GM19468 (cell line): Measurements from ENCODE around the gene APP.

ENCODE experiments used
- ATAC-seq: cut with Tn5 transposase; IDR thresholded peaks from one replicate; pipeline ENCODE4 v1.9.1; 2021; ENCODE audit warnings: mild to moderate bottlenecking, moderate library complexity, moderate number of reproducible peaks; ENCODE audit not compliant: unreplicated experiment; ENCODE audit errors: extremely low read depth

The APP gene

DNA sequence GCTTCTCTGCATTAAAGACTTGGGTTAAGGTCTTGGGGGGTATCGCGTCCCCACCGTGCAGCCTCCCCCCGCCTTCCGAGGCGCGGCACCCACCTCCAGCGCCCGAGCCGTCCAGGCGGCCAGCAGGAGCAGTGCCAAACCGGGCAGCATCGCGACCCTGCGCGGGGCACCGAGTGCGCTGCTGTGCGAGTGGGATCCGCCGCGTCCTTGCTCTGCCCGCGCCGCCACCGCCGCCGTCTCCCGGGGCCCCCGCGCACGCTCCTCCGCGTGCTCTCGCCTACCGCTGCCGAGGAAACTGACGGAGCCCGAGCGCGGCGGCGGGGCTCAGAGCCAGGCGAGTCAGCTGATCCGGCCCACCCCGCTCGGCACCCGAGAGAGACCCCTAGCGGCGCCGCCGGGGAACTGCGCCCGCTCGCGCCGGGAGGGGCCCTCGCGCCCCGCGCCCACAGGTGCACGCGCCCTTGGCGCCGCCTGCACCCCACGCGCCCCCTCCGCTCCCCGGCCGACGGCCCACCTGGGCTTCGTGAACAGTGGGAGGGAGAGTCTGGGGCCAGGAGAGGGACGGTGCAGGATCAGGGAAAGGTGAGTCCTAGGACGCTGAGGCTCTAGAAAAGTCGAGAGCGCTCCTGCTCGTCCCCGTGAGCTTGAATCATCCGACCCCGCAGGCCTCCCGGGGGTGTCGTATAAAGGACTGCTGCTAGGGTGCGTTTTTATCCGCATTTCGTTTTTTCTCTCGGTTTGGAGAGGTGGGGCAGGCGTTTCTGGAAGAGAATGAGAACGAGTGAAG is at the start of gene APP:
Gene APP (minus strand): TSS at position 300 of the 787 bp plus-strand sequence. CDS start 150 bp downstream, at position 150.
- peak; percentile 73 for ATAC-seq

DNA sequence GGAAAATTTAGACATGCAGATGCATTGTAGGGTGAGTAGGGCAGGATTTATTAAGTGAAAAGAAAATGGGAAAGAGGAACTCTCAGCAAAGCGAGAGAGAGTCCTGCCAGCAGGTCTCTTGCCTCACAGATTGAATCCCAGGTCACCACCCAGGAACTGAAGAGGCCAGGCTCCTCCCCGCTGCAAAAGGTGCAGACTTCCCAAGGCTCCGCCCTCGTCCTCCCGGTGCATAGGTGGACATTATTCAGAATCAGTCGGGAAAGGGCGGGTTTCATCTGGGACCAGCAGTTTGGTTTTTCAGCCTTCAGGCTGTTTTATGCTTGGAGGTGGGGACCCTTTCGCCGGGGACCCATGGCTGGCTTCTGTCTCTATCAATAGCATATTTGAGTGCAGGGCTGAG is 41.6 kb upstream of the APP start:
- ATAC-seq, result no peak

DNA sequence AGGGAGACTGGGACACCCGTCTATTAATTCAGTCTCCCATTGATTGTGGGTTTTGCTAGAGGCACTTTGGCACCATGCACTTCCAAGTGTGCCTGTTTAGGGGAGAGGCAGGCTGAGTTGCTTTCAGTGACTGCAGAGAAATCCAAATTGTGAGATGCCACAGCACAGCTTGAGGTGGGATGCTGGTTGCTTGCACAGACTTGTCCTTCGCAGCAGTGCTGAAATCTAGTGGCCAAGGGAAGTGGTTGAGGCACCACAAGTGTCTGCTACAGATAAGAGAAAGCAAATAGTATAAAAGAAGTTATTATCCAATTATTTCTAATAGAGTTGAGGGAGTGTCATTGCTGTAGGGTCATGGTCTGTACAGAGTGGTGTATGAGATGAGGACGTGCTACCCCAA is 40.0 kb upstream of the APP start:
- ATAC-seq, result no peak

DNA sequence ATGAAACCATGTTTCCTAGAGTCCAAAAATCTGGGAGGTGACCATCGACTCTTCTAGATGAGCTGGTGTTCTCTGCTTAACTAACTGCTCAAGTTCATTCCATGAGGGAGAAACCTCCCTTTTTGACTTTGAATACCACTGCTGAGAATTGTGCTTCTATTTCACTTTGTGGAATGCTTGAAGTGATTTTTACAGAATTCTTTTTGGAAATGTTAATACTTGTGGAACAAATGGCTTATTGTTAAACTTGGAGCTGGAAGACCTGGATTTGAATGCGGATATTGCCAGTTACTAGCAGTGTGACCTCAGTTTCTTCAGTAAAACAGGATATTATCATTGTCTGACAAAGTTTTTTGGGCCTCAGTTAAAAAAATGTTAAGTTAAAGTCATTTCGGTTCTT is 36.5 kb upstream of the APP start:
- ATAC-seq, result no peak

DNA sequence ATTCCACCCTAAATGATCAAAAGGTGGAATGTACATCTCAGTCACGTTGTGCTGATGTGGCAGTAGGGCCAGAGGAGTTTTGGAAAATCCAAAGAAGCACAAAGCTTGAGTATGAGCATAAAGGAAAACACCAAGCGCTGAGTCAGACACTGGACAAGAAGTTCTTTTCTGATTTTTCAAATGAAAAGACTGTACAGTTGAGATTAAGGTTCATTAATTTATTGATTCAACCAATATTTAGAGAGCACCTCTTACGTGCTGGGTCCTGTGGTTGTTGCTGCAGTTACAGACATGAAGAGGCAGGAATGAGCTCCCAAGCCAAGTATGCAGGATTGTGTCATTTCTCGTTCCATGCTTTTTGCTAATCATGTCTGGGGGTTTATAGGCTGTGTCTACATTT is 28.9 kb upstream of the APP start:
- no peak for ATAC-seq

DNA sequence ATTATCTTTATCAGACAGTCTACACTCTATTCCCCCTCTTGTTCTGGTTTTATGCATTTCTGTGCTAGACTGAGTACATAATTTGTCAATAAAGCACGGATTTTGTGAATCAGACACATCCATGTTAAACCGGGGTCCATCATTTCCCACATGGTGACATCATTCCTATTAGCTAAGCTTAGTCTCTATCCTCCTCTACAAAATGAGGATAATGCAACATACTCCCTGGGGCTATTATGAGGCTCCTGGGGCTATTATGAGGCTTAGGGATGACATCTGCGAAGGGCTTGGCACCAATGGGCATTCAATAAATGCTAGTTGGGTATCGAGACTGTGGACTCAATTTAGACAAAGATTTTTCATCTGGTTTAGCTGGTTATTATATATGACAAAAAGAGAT is 25.1 kb upstream of the APP start:
- no peak for ATAC-seq

DNA sequence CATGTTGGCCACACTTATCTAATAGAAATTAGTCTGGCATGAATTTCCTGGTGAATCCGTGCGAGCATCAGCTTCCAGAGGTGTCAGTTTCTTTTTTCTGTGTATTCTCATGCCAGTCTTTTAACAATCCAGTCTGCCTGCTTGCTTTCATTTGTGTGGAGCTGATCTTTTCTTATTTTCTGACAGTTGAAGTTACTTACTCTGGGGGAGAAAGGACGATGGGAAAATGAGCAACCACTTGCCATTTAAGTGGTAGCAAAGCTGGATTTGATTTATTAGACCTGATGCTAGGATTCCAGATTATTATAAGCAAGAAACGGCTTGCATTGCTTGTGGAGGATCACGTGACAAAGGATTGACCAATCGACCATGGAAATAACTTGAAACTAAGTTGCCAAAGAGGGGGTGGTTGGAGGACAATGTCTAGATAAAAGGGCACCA is 24.3 kb upstream of the APP start:
- ATAC-seq, result no peak

DNA sequence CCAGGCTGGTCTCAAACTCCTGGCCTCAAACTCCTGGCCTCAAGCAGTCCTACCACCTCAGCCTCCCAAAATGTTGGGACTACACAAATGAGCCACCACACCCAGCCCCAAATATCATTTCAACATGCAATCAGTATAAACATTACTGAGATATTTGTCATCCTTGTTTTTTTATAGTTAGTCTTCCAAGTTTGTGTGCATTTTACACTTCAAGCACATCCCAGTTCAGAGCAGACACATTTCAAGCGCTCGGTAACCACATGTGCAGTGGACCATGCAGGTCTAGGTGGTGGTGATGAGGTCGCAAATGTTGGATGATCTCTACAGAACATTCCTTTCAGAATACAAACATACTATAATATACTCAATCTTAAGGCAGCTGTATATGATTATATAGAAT is 23.8 kb upstream of the APP start:
- ATAC-seq, result no peak

DNA sequence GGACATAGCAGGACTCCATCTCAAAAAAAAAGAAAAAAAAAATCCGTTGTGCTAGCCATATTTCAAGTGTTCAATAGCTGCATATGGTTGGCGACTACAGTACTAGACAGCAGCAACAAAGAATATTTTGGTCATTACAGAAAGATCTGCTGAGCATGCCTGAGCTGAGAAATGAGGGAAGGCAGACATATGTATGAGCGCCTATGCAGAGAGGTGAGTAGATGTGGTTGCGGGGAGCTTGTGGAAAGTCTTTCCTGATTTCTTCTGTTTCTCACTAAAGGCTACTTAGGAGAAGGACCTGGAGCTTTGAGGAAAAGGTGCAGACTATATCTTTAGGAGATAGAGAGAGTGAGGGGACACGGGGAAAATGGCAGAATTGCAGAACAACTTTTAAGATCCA is 21.0 kb upstream of the APP start:
- ATAC-seq, result no peak

DNA sequence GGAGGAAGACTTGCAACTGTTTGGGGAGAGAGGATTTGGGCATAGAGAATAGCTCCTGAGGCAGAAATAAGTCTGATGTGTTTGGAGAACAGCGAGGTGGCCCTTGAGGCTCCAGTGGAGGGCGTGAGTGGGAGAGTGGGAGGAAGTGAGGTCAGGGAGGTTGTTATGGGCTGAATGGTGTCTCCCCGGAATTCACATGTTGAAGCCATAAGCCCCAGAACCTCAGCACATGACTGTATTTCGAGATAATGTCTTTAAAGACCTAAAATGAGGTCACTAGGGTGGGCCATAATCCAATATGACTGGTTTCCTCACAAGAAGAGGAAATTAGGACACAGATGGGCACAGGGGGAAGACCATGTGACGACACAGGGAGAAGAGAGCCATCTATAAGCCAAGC is 17.9 kb upstream of the APP start:
- ATAC-seq, result no peak

DNA sequence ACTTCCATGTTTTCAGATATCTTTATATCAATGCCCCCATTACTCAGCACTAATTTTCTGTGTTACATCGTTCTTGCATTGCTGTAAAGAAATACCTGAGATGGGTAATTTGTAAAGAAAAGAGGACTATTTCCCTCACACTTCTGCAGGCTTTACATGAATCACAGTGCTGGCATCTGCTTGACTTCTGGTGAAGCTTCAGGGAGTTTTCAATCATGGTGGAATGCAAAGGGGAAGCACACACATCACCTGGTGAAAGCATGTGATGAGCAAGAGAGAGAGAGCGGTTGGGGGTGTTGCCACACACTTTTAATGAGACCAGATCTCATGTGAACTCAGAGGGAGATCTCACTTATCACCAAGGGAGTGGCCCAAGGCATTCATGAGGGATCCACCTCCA is 14.9 kb upstream of the APP start:
- no peak for ATAC-seq

DNA sequence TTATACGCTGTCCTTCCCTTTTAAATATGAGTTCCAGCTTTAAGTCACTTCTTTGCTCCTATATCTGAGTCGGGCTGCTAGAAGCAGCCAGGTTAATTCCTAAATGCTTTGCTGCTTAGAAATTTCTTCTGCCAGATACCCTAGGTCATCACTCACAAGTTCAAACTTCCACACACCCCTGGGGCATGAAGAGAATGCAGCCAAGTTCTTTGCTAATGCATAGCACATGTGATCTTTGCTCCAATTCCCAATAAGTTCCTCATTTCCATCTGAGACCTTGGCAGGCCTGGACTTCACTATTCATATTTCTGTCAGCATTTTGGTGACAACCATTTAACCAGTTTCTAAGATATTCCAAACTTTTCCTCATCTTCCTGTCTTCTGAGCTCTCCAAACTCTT is 14.5 kb upstream of the APP start:
- no peak for ATAC-seq

DNA sequence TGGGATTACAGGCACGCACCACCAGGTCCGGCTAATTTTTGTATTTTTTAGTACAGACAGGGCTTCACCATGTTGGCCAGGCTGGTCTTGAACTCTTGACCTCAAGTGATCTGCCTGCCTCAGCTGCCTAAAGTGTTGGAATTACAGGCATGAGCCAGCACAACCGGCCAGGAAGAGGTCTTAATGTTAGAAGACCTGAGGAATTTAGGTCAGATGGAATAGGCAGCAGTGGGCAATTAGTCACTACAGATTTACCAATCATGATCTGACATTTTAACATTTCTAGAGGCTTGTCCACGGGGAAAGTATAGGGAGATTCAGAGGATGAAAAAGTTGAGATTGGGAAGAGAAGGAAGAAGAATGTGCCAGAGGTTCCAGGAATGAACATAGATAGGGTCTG is 8.9 kb upstream of the APP start:
- ATAC-seq, result no peak

DNA sequence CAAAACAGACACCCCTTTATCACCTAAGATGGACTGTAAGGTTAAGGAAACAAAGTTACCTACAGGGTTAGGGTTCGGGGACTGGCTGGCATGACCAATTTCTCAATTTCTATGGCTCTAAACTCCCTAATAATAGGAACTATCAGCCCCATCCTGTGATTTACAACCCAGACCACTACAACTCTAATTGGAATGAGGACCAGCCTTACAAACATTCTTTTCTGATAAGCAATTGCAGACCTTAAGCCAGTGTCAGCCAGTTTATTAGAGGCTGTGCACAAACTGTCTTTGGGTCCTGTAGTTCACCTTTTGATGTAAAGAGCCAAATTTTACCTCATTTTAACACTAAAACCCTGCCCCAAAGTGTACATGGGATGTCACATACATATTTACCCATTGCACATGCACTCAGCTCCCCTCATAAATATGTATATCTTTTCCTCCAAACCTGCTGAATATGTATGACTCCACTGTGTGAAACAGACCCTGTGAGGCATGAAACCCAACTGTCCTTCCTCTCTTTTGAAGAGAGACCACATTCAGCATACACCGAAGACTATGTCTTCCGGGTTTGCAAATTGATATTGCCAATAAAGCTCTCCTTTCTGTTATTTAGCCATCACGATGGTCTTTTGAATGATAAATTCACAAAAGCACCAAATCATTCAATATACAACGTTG is 7.3 kb upstream of the APP start:
- no peak for ATAC-seq

DNA sequence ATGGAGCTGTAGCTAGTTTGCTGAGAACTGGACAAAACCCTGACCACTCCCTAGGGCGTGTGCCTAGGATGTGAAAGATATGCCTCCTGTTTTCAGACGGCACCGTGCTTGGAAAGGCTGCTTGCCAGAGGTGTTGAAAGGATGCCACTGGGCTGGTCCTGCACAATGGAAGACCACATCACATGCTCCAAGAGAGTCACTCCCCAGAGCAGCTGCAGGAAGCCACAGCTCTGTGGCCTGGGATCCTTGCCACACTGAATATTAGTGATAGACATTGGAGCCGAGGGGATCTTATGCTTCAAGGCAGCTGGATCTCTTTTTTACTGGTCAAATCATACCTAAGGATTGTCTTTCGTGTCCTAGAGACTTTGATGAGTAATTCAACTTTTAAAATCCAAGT is 6.6 kb upstream of the APP start:
- no peak for ATAC-seq

DNA sequence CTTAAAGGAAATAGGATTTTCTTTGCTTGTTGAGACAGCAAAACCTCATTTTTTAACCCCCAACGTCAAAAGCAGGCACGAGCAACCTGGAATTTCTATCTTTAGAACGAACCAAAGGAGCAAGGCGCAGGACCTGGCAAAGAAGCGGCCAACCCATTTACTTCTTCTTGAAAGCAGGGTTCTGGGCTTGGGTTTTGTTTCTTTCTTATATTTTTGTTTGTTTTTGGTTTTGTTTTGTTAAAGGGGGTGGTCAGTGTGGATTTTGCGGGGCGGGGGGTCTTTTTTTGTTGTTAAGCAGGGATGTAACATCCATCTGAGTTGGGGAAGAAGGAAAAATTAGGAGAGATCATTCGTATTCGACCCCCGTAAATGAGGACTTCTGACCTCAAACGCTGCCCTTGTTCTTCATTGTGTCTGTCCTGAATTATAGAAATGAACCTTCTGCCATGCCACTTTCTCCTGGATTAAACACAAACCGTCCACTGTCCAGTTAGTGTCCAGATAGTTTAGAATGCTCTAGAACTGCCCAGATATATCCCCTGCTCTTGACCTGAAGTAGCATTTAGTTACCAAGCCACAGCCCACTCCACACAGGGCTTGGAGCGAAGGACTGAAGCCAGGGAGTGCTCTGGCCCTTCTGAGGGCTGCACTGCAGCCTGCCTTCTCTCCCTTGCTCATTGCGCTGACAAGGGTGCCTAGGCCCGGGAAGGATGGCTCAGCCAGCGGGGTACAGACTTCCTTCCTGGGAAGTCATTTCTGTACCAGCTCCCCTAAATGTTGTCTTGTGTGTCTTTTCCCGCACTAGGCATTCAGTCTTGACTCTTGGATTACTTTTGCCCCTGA is 909 bp upstream of the APP start:
- ATAC-seq, result no peak

DNA sequence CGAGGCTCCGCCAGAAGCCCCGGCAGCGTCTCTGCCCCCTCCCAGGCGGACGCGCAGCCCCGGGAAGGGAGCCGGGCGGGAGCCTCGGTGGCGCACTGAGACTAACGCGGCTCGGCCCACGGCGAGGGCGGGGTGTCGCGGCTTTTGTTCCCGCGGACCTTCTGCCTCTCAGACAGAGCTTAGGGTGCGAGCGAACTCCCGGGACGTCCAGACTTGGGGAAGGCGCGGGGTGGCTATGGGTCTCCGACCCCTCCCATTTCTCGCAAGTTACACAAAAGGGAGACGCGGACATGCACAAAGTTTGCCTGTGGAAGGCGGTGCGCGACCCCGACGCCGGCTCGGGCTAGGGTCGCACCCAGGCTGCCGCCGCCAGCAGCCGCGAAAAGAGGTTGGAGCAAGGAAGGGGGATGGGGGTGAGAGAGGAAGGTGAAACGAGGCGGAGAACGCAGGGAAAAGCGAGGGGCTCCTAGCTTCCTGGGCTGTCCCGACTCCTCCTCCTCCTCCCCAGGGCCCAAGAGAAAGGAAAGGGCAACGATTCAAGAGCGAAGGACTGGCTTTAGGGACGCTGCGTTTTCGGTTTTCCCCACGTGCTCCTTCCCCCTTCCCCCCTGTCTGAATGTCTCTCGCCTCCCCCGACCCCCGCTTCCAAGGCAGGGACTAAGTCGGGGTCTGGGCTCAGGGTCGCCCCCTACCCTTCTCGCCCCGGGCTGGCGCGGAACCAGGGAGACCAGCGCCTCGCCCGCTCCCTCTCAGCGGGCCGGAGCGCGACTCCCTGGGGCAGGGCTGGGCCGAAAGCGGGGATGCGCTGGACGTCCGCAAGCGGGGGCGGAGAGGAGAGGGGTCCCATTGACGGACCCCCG is 729 bp downstream of the APP start:
- ATAC-seq, result no peak

DNA sequence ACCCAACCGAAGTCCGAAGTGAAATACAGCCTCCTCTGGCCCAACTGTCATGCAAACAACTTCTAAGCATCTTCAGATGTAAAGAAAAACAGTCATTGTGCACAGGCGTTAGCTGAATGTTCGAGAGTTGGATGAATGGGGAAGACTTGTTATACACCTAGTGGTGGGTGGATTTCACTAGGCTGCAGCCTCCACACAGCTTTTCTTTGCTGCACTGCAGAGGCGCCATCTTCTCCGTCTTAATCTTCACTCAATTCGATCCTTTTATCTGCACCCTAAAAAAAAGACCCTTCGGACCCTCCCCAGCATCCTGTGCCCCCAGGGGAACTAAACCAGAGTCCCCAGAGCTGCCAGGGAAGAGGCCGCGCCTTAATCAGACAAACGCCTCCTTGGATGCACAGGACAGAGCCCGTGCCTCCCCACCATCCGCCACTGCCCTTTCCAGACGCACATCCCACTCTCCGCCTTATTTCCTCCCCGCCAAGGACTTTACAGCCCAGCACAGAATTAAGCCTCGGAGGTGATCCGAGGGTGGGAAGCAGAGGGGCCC is 1.4 kb downstream of the APP start:
- ATAC-seq, result peak; percentile 51

DNA sequence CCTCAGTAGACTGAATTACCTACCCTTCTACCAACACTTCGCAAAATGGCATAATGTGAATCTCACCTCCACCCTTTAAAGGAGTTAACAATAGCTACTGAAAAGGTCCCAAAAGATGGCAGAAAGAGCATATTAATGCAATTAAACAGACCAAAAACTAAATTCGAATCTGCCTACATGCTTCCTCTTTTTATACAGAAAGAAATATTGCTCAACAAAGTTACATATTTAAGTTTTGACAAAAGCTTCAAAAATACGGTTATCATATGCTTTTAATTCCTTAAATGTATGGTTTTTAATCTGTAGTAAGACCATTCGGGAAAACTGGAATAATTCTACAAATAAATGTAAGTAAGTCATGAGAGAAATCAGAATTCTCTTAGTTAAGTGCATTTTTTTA is 2.2 kb downstream of the APP start:
- no peak for ATAC-seq

DNA sequence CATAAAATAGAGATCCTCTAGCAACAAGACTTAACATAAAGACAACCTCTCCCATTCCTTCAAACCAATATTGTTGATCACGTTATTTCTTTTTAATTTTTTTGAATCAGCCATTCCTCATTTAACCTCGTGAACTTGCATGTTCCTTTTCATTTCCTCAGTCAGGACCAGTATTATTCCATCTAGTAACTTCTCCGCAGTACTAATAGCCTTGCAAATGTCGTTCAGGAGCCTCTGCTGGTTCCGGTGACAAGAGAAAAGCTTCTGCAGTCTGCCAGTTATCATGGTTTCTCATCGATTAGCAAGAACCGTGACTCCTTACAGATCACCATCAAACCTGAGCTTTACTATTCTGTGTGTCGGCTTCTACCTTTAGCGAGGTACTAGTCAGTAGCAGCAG is 3.0 kb downstream of the APP start:
- no peak for ATAC-seq
